Prostate gland (tissue), 2 donors: Measurements from ENCODE around the gene NRTN. TPM values are rescaled to one million over a fixed set of nuclear protein-coding genes. Genes with fewer than 3 reads are reported as not detected.
"Not testable (repeated sequence)": the region's sequence is repeated elsewhere in the genome, so short reads cannot be mapped to it uniquely, and the experiment has no call there.

ENCODE experiments used
- DNase-seq: peaks from one replicate; pipeline ENCODE4 v3.0.0-alpha.2; 2019; ENCODE audit warnings: low spot score
- H3K27ac ChIP-seq, 2 donors: fragments of 200-600 bp; sonication (generic); 2 replicates each; pipeline ENCODE4 v1.5.1; 2017 to 2019
- H3K27me3 ChIP-seq: fragments of 200-600 bp; sonication (generic); replicated peaks from 2 replicates; pipeline ENCODE4 v1.5.1; 2019; ENCODE audit not compliant: insufficient read depth
- H3K36me3 ChIP-seq, 2 donors: fragments of 200-600 bp; sonication (generic); 1 replicate in 1 of 2; 2 replicates in 1 of 2; pipeline versions ENCODE4 v1.5.1 to v1.8.1; 2017 to 2019
- H3K4me1 ChIP-seq: fragments of 200-600 bp; sonication (generic); replicated peaks from 2 replicates; pipeline ENCODE4 v1.5.1; 2019
- H3K4me3 ChIP-seq, 2 donors: fragments of 200-600 bp; sonication (generic); 2 replicates each; pipeline ENCODE4 v1.5.1; 2017 to 2019
- H3K9me3 ChIP-seq: fragments of 200-600 bp; sonication (generic); 2 replicates; pipeline ENCODE4 v1.5.1; 2017
- CTCF ChIP-seq, 4 experiments: fragments of 200-600 bp in 2 of 4; fragments of 450-650 bp in 2 of 4; sonication (generic) in 2 of 4; IDR thresholded peaks; 1 replicate in 3 of 4; 2 replicates in 1 of 4; pipeline ENCODE4 v1.5.1; 2016 to 2019; ENCODE audit warnings: antibody characterized with exemption in 4 of 4, mild to moderate bottlenecking in 2 of 4, moderate library complexity in 2 of 4
- POLR2A ChIP-seq: fragments of 450-650 bp; IDR thresholded peaks from one replicate; pipeline ENCODE4 v1.6.1; 2016; ENCODE audit warnings: antibody characterized with exemption, mild to moderate bottlenecking
- POLR2AphosphoS5 ChIP-seq: sonication (generic); formaldehyde crosslinking; IDR thresholded peaks from one replicate; pipeline ENCODE4 v1.6.1; 2017; ENCODE audit warnings: antibody characterized with exemption
- WGBS: methylation state at CpG from one replicate; pipeline ENCODE4 v1.1.5; 2018; 5-methylcytosine and 5-hydroxymethylcytosine counted together
- intact Hi-C: fragments of 100-400 bp; cut with DNase I; formaldehyde crosslinking; loops from one replicate; pipeline ENCODE4 v1.14.2; 2022
- total RNA-seq, 2 donors: library from RNA; depleted of rRNA; stranded (reverse); fragments of >200 nt; gene quantifications; one replicate each; pipeline ENCODE4 v1.1.0, GENCODE V29; 2016

The NRTN gene
- total RNA-seq, 2 donors from 2014 or later: 9.7 to 12.9 TPM

GRCh38 chr19:5867201-5868136 lies 62.6 kb downstream of the NRTN start:
- DNase-seq: no peak
- TF ChIP-seq CTCF (IDR thresholded peaks at IDR 0.05) (no peak), POLR2AphosphoS5 (no peak), POLR2A (no peak)
- Histone ChIP-seq H3K4me1 (no peaks in the 10 kb centered on the region), H3K36me3 (no peaks in the 10 kb centered on the region), H3K4me3 (no peak overlapping the region), H3K27ac (no peak overlapping the region), H3K27me3 (no peaks in the 10 kb centered on the region), H3K9me3 (no peaks in the 10 kb centered on the region)
- intact Hi-C loops: no loop called here
- 88% methylated on average over 31 of the region's 31 CpGs for WGBS

- 82% methylated on average over 12 of the region's 12 CpGs for WGBS
- DNase-seq: no peak
- intact Hi-C loops: no loop called here
- Histone ChIP-seq H3K4me3 (no peak overlapping the region), H3K27ac (no peak overlapping the region), H3K4me1 (no peaks in the 10 kb centered on the region), H3K27me3 (no peaks in the 10 kb centered on the region), H3K36me3 (no peaks in the 10 kb centered on the region), H3K9me3 (no peaks in the 10 kb centered on the region)
- TF ChIP-seq POLR2AphosphoS5 (no peak), CTCF (IDR thresholded peaks at IDR 0.05) (no peak), POLR2A (no peak)
These were observed 66.1 kb downstream of the NRTN start for GRCh38 chr19:5870986-5871394.

- 95% methylated on average over 12 of the region's 12 CpGs for WGBS
- Histone ChIP-seq H3K9me3 (no peaks in the 10 kb centered on the region), H3K4me3 (no peak overlapping the region), H3K27me3 (no peaks in the 10 kb centered on the region), H3K27ac (no peak overlapping the region), H3K4me1 (no peaks in the 10 kb centered on the region), H3K36me3 (no peaks in the 10 kb centered on the region)
- DNase-seq: no peak
- intact Hi-C loops: no loop called here
- TF ChIP-seq CTCF (IDR thresholded peaks at IDR 0.05) (no peak), POLR2A (no peak), POLR2AphosphoS5 (no peak)
These were observed 68.8 kb downstream of the NRTN start for GRCh38 chr19:5873617-5874199.

GRCh38 chr19:5874496-5874895 lies 69.6 kb downstream of the NRTN start:
- H3K27me3 ChIP-seq, H3K4me3 ChIP-seq, DNase-seq, intact Hi-C loops, H3K9me3 ChIP-seq, H3K36me3 ChIP-seq, H3K27ac ChIP-seq, H3K4me1 ChIP-seq: not testable (repeated sequence)
- 84% methylated on average over 7 of the region's 7 CpGs for WGBS

- DNase-seq: no peak
- Histone ChIP-seq H3K4me3 (no peak overlapping the region), H3K9me3 (no peaks in the 10 kb centered on the region), H3K27me3 (no peaks in the 10 kb centered on the region), H3K36me3 (no peaks in the 10 kb centered on the region), H3K27ac (no peak overlapping the region), H3K4me1 (no peaks in the 10 kb centered on the region)
- intact Hi-C loops: no loop called here
- 76% methylated on average over 8 of the region's 8 CpGs for WGBS
- no peak for TF ChIP-seq POLR2A
- TF ChIP-seq CTCF (IDR thresholded peaks at IDR 0.05): no peak
- no peak for TF ChIP-seq POLR2AphosphoS5
These were observed 72.6 kb downstream of the NRTN start for GRCh38 chr19:5877427-5877826.
